HT-29 (cell line): ENCODE data around the gene KHDC4. TPM values are rescaled to one million over a fixed set of nuclear protein-coding genes. Genes with fewer than 3 reads are reported as not detected.

Source experiments
- DNase-seq: peaks from one replicate; pipeline ENCODE4 v3.0.0-alpha.2; 2015; ENCODE audit warnings: low spot score
- total RNA-seq: library from RNA; depleted of rRNA; stranded (reverse); fragments of >200 nt; shearing (Covaris generic); gene quantifications from 2 replicates; pipeline ENCODE4 v1.2.3, GENCODE V29; 2014

KHDC4 gene
- total RNA-seq, 1 experiment from 2014 or later: 53.6 TPM

DNA sequence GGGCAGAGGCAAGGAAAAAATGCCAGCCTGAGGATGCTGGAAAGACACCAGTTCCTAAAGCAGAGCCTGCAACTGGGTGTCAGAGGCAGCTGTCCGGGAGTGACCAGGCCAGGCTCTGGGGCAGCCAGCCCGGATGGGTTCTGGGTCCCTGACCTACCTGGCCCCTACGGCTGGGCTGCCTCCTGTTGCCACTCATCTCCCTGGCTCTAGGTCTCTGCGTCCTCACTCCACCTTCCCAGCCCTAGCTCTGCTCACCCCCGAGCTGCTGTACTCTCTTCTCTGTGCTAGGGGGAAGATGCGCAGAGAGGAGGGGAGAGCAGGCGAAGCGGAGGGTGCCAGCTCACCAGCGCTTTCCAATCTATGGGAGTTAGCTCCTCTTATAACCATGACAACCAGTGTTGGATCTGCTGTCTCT lies 35.2 kb upstream of the KHDC4 start:
- DNase-seq: no peak

DNA sequence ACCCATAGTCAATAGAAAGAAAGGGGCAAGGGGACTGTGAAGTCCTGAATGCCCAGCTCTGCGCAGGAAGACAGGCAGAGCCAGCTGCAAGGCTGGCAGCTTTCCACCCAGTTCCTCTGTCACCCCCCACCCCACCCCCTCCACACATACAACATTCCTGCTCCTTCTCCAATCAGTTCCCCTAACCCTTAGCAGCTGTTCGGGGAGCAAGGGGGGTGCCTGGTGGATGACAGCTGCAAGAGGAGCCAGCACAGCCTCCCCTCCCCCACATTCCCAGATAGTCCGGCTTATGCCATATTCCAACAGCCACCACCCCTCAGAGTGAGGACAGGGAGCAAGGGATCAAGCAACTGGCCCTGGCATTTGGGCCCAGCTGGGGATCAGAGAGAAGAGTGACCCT lies 34.5 kb upstream of the KHDC4 start:
- no peak for DNase-seq

DNA sequence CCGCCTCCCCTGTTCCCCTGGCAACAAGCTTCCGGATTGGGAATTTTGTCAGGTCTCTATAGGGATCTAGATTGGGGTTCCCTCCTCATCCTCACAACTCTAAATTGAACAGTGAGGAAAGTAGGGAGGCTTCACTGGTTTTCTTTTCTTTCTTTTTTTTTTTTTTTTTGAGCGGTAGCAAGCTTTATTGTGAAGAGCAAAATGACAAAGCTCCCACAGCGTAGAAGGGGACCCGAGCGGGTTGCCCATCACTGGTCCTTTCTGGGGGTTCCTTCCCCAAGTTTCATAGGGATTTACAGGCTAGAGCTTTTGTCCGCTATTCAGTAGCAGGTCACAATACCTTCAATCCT lies 33.8 kb upstream of the KHDC4 start:
- DNase-seq: no peak

DNA sequence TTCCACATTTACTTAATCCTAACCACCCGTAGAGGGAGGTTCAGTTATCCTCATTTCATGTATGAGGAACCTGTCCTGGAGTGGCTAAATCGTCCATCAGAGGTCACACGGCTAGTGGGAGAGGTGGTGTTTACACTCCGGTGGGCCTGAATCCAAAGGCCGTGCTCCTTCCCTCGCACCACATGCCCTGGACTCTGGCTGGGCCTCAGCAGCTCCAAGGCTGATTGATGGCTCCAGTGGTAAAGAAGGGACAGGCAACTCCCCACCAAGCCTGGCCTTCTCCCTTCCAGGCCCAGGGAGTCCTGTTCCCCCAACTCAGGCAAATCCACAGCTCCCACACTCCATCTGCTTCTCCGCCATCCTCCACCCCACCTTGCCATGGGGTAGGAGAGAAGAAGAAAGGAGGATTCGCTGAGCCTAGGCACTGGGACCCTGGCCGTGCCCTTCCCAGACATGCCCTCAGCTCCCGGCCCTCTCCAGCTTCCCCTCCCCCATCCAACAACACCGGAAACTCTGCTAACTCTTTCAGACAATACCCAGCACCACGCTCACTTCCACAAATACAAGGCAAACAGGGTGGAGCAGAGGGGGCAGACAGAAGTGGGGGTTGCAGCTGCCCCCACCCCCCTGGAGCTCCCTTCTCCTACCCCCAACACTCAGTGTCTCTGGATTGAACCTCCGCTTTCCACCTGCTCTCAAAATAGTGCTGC lies 33.3 kb upstream of the KHDC4 start:
- DNase-seq: no peak

DNA sequence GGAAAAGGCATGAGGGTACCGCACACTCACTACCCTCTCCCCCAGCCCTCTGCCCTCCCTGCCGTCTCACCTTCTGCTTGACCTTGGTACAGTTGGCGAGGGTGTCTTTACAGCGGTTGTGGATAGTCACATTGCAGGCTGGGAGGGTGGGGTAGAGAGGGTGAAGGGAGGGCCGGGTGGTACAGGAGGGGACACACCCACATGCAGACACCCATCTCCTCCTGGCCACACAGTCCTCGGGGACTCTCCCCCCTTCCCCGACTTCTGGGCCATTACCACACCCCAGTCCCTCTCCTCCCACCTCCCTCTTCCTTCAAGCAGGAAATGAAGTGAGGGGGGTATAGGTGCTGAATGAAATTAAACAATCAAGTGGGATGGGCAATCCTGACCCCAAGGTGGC lies 32.5 kb upstream of the KHDC4 start:
- no peak for DNase-seq

DNA sequence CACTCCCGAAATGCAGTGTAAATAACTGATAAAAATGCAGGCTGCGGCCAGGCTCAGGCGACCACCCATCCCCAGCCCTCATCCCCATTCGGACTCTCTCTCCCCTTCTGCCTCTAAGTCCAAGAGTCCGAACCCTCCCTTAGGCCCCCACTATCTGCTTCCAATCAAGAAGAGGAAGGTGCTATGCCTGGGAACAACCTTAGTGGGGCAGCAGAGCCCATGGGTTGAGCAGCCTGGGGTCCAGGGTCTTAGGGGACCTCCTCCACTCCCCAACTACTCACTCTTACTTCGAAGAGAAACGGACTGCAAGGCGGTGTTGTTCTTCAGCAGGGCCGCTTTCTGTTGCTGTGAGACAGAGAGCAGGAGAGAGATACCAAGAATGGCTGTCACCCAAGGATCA lies 31.9 kb upstream of the KHDC4 start:
- no peak for DNase-seq

DNA sequence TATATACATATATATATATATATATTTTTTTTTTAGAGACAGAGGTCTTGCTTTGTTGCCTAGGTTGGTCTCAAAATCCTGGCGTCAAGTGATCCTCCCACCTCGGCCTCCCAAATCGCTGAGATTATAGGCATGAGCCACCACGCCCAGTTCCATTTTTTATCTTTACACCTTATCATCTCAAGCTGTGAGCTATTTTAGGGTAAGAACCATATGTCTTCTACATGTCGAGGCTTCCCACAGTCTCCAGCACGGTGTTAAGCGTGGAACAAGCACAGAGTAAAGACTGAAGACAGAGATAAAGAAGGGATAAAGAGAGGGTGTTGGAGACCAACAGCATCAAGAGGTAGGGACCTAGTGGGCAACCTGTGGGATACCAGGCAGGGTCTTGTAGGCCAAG lies 30.0 kb upstream of the KHDC4 start:
- DNase-seq: no peak

DNA sequence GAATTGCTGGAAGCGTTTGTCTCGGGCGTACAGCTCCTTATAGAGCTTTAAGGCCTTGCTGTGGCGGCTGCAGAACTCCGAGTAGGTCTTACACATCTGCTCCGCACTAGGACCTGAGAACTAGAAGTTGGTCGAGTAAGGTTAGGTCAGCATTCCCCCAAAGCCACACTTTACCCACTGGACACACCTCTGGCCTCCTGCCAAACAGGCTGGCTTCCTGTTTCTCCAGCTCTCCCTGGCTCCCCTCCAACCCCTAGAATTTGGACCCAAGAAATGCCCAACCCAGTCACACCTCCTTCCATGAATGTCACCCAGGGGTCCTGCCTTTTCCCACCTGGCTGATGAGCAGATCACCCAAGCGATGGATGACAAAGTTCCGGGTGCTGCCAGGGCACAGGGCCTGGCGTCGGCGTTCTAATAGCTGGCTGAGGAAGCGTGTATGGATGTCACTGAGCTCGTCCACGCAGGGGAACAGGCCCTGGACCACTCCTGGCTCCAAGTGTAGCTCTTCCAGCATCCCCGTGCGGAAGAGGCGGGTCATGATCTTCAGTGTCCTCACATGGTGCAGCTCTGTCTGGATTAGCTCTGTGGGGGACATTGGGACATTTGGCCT lies 28.5 kb upstream of the KHDC4 start:
- peak; percentile 44 for DNase-seq

DNA sequence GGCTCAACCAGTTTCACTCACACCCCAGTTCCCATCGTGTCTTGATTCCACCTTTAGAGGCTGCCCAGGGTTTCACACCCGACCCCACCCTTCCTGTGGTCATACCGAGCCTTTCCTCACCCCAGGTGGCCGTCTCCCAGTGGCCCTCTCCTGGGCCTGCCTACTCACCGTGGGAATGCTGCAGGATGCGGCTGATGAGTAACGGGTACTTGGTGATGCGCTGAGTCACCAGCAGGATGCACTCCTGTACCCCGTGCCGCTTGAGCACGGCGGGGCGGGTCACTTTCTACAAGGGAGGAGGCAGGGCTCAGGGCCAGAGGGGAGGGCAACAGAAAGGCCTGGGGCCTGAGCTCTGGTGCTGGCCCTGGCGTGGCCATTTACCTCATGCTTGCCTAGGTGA lies 27.7 kb upstream of the KHDC4 start:
- peak; percentile 70 for DNase-seq

DNA sequence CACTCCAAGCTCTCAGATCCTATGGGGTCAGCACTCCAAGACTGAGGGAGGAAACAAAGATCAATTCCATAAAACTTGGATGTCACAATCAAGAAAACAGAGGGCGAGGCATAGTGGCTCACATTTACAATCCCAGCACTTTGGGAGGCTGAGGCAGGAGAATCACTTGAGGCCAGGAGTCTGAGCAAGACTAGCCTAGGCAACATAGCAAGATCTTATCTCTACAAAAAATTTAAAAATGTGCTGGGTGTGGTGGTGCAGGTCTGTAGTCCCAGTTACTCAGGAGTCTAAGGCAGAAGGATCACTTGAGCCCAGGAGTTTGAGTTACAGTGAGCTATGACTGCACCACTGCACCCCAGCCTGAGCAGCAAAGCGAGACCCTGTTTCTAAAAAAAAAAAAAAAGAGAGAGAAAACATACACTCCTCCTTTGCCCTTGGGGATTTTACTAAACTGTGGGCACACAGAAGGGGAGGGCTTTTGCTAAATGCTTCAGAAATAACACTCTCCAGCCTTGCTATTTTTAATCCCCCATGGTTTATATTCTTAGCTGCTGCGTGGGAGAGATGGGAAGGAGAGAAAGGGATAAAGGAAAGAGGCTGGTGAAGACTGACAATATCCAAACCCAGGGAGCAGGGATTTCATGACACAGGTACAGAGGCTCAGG lies 26.0 kb upstream of the KHDC4 start:
- no peak for DNase-seq

DNA sequence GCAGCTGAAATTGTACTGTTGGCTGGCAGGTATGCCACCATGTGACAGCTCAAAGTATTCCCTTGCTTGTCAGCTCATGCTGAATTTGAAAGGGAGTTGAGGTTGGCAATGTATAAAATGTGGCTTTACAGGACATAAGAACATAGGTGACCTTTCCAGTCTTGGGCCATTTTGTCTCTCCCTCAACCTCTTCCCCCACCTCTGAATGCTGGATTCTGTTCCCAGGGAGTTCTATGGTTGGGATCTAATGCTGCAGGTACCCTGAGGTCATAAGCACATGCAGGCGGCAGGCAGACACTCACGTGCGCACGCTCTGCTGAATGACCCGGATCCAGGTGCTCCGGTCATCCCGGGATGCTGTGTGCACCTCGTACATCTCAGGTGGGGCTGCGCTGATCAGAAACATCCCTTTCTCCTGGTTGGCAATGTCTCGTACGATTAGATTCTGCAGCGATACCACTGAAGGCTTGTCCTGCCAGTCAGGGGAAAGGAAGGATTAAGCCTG lies 23.2 kb upstream of the KHDC4 start:
- DNase-seq: no peak

DNA sequence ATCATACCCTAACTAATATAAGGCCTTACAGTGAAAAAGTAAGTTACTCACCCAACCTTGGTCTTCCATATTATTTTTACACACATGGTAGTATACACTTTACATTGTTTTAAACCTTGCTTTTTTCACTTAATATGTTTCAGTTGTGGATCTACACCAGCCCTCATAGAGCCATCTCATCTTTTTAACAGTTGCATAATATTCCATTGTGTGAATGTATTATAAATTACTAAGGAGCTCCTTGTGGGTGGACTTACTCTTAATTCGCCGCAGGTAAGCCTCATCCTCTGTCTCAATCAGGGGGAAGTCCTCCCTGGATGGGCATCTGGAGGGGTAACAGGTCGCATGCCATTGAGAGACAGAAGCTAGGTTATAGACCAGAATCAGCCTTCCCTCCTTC lies 20.4 kb upstream of the KHDC4 start:
- DNase-seq: no peak

DNA sequence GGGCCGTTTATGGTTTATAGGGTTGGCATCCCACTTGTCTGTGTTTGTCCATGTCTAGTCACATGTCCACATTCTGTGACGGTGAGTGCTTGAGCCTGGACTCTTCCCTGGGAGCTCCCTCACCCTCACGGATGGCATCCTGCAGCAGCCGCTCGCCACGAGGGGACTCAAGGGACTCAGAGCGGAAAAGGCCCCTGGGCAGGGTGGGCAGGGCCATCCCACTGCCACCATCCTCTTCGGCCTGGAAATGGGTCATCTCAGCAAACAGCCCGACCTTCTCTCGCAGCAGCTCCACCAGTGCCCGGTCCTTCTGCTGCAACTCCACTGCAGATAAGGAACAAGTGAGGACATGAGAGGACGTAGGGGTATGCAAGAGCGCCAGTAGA lies 18.3 kb upstream of the KHDC4 start:
- DNase-seq: no peak

DNA sequence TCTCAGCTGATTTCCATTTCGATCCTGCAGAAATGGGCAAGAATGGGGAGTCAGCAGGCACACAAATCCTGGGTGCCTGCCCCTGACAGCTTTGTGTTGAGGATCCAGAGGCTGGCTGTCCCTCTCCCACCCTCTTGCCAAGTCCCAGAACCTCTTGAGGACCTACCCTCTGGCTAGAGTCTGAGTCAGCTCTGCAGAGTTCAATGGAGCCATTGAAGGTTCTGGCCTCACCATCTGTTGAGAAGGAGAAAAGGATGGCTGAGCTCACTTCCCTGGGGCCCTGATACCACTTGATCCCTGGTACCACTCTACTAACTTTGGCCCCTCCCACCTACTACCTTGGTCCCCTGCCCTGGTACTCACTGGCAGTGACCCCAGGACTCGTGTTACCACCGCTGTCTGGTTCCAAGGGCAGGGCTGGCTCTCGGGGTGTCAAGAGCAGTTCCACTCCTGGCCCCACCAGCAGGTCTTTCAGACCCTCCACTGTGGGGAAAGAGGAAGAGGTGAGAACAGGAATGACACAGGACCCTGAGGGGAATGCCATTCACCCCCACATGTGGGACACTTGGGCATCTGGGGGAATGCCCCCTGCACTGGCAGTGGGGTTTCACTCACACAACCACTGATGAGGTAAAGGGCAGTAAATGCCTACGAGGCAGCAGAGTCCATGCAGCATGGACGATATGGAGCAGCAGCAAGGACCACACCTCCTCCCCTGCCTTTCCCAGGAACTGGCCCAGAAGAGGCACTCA lies 17.7 kb upstream of the KHDC4 start:
- DNase-seq: no peak

DNA sequence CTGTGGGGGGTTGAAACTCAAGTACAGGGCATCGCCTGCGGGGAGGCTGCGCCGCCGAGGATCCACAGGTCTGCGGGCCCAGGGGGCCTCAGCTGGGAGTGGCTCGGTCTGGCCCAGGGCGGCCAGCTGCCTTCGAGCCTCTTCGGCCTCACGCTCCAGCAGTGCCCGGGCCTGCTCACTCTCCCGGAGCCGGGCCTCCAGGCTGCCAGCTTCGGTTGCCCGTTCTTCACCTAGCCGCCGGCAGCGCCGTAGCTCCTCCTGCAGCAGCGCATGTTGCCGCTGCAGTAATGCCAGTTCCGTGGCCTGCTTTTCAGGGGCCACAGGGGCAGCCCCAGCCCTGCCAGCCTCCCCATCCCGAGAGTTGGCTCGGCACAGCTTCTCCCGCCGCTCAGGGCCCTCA lies 16.6 kb upstream of the KHDC4 start:
- DNase-seq: no peak

DNA sequence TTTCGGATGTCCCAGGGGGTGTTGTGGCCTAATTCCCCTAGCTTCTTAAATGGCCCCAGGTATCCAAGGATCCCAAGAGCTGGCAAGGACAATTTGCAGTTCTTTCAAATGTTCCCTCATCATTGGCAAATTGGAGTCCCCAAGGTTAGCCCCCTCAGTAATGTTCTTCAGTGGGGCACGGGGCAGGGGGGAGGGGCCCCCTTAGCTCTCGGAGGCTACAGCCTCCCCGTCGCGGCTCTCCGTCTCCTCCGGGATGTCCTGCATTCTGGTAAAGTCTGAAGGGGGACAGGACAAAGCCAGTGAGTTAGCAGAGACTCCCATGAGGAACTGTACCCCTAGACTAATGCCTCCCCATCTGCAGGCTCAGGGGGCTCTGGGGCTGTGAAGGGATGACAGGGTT lies 13.5 kb upstream of the KHDC4 start:
- DNase-seq: no peak

DNA sequence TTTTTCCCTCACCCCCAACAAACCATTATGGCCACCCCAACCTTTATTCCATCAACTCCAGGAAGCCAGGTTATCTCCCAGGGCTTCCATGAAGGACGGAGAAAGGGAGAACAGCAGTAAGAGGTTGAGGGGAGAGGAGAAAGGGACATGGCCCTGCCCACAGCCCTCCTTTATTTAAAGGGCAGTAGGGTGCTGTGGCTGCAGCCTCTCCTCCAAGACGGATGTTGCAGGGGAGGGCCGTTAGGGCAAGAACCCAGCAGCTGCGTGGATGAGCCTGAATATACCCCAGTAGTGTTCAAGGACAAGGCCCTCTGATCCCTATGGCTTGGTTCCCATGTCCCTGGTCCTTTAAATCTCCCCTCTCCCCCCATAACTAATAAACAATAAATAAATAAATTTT lies 13.1 kb upstream of the KHDC4 start:
- DNase-seq: no peak

DNA sequence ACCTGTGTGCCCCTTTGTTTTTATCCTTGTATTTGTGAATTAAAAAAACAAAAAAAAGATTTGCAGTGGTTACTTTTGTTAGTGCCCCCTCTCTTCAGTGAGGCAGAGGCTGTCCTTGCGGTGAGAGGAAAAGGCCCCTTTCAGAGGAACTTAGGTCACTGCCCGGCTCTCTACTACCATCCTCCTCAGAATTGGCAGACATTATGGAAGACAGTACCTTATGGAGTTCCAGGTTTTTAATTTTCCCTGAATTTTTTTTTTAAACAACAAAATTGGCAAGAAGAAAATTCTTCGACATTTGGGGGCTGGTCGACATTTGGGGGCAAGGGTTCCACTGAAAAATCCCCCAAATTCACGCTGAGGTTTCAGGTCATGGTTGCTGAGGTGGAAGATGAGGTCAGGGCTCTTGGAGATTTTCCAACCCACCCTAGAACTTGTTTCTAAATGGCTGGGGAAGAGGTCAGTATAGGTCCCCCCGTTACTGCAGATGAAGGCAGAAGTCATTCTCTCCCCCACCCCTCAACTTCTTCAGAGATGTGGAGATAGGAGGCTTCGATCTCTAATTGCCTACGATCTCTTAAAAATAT lies 12.5 kb upstream of the KHDC4 start:
- no peak for DNase-seq

DNA sequence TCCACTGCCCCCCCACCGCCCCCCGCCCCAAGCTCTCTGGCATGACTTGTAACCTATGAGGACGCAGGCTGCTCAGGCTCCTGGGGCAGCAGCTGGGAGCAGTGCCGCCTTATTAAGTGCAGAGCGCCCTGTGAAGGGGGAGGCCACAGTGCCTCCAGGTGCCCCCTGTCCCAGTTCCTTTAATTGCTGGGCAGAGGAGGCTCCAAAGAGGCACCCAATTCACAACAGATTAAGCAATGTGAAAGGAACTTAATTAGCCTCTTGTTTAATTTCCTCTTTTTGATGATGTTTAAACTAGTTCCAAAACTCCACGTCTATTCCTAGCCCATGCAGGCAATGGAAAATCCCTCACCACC lies 10.2 kb upstream of the KHDC4 start:
- no peak for DNase-seq

DNA sequence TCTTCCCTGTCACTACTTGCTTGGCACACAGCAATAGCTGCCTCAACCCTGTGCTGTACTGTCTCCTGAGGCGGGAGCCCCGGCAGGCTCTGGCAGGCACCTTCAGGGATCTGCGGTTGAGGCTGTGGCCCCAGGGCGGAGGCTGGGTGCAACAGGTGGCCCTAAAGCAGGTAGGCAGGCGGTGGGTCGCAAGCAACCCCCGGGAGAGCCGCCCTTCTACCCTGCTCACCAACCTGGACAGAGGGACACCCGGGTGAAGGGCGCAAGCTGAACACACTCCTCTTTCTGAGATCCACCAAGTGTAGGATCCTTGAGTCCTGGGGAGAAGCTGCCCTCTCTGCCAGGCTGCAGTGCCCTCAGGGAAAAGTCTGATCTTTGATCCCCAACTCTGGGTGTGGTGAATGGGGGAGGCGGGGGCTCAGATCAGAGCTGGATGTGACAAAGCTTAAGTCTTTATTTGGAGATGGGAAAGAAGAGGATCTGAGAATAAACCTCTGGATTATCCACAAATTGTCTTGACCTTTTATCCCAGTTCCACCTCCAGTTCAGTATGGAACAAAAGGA lies 8.4 kb upstream of the KHDC4 start:
- peak; percentile 53 for DNase-seq

DNA sequence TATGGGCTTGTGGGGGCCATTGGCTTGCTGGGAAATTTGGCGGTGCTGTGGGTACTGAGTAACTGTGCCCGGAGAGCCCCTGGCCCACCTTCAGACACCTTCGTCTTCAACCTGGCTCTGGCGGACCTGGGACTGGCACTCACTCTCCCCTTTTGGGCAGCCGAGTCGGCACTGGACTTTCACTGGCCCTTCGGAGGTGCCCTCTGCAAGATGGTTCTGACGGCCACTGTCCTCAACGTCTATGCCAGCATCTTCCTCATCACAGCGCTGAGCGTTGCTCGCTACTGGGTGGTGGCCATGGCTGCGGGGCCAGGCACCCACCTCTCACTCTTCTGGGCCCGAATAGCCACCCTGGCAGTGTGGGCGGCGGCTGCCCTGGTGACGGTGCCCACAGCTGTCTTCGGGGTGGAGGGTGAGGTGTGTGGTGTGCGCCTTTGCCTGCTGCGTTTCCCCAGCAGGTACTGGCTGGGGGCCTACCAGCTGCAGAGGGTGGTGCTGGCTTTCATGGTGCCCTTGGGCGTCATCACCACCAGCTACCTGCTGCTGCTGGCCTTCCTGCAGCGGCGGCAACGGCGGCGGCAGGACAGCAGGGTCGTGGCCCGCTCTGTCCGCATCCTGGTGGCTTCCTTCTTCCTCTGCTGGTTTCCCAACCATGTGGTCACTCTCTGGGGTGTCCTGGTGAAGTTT lies 7.8 kb upstream of the KHDC4 start:
- no peak for DNase-seq
